DOHH2 (cell line): Measurements from ENCODE around the gene TAS2R1.

Experiments
- H3F3A ChIP-seq: fragments of 200-600 bp; sonication (generic), shearing (Covaris generic); 2 replicates; pipeline ENCODE4 v1.6.0; 2016; ENCODE audit warnings: antibody characterized with exemption, mild to moderate bottlenecking; ENCODE audit not compliant: control insufficient read depth, insufficient read depth
- H3K27ac ChIP-seq: fragments of 200-600 bp; sonication (generic); 2 replicates; pipeline ENCODE4 v1.5.1; 2014; ENCODE audit warnings: low read depth, mild to moderate bottlenecking, low read length, moderate library complexity
- H3K27me3 ChIP-seq: fragments of 200-600 bp; sonication (generic); 2 replicates; pipeline ENCODE4 v1.6.1; 2014; ENCODE audit warnings: mild to moderate bottlenecking, low read length, mixed read lengths; ENCODE audit not compliant: control insufficient read depth
- H3K36me3 ChIP-seq: fragments of 200-600 bp; sonication (generic); 2 replicates; pipeline ENCODE4 v1.6.1; 2014; ENCODE audit warnings: mild to moderate bottlenecking, low read length, moderate library complexity, mixed read lengths; ENCODE audit not compliant: control insufficient read depth
- H3K4me1 ChIP-seq: fragments of 200-600 bp; sonication (generic); 2 replicates; pipeline ENCODE4 v1.6.1; 2014; ENCODE audit warnings: mild to moderate bottlenecking, low read length, mixed read lengths; ENCODE audit not compliant: control insufficient read depth
- H3K4me2 ChIP-seq: fragments of 200-600 bp; sonication (generic); 2 replicates; pipeline ENCODE4 v1.6.0; 2014; ENCODE audit warnings: mild to moderate bottlenecking, low read length, moderate library complexity
- H3K4me3 ChIP-seq: fragments of 200-600 bp; sonication (generic); 2 replicates; pipeline ENCODE4 v1.5.1; 2014; ENCODE audit warnings: mild to moderate bottlenecking, low read length, mixed read lengths
- H3K79me2 ChIP-seq: fragments of 200-600 bp; sonication (generic); 2 replicates; pipeline ENCODE4 v1.6.1; 2014; ENCODE audit warnings: mild to moderate bottlenecking, low read length, mixed read lengths; ENCODE audit not compliant: control insufficient read depth
- H3K9me2 ChIP-seq: fragments of 200-600 bp; sonication (generic); replicated peaks from 2 replicates; pipeline ENCODE4 v1.6.1; 2014; ENCODE audit warnings: mild to moderate bottlenecking, low read length, mixed read lengths; ENCODE audit not compliant: control insufficient read depth
- H3K9me3 ChIP-seq: fragments of 200-600 bp; sonication (generic); 2 replicates; pipeline ENCODE4 v1.6.1; 2014; ENCODE audit warnings: antibody characterized with exemption, low read length, mixed read lengths; ENCODE audit not compliant: control insufficient read depth, insufficient read depth
- H4K20me1 ChIP-seq: fragments of 200-600 bp; sonication (generic); 2 replicates; pipeline ENCODE4 v1.6.0; 2014; ENCODE audit warnings: low read depth, mild to moderate bottlenecking, antibody characterized with exemption, low read length, moderate library complexity; ENCODE audit not compliant: control insufficient read depth, insufficient read depth
- CTCF ChIP-seq: fragments of 200-600 bp; sonication (generic); IDR thresholded peaks from one replicate; pipeline ENCODE4 v1.5.1; 2014; ENCODE audit warnings: antibody characterized with exemption, mild to moderate bottlenecking, low read depth, low read length; ENCODE audit not compliant: poor library complexity, severe bottlenecking
- EZH2phosphoT487 ChIP-seq: fragments of 200-600 bp; sonication (generic); IDR thresholded peaks from 2 replicates; pipeline ENCODE4 v1.6.1; 2017; ENCODE audit warnings: borderline replicate concordance, mild to moderate bottlenecking, antibody characterized with exemption, low read length, moderate library complexity, mixed read lengths

TAS2R1 gene

GRCh38 chr5:9657819-9658218, 27.7 kb upstream of the TAS2R1 start:
- Histone ChIP-seq H4K20me1 (no peaks in the 10 kb centered on the region), H3F3A (no peaks in the 10 kb centered on the region), H3K79me2 (no peaks in the 10 kb centered on the region), H3K9me3 (no peaks in the 10 kb centered on the region), H3K36me3 (no peaks in the 10 kb centered on the region), H3K4me3 (no peak overlapping the region), H3K4me2 (no peak overlapping the region), H3K27me3 (no peaks in the 10 kb centered on the region), H3K4me1 (no peaks in the 10 kb centered on the region), H3K9me2 (no peaks in the 10 kb centered on the region; the same call in 1 of the 2 replicates), H3K27ac (no peak overlapping the region)
- TF ChIP-seq EZH2phosphoT487 (no peak), CTCF (no peak)

GRCh38 chr5:9655641-9656040, 25.5 kb upstream of the TAS2R1 start:
- H3K9me2 ChIP-seq: no peaks in the 10 kb centered on the region

GRCh38 chr5:9654886-9655285, 24.7 kb upstream of the TAS2R1 start:
- no peaks in the 10 kb centered on the region for H4K20me1 ChIP-seq
- no peaks in the 10 kb centered on the region for H3K4me1 ChIP-seq

More at GRCh38 chr5:9655641-9656040, 25.5 kb upstream of the TAS2R1 start:
- no peak overlapping the region for H3K27ac ChIP-seq
- H3K4me3 ChIP-seq: no peak overlapping the region
- H3K4me1 ChIP-seq: no peaks in the 10 kb centered on the region
- H3K9me3 ChIP-seq: no peaks in the 10 kb centered on the region
- no peak overlapping the region for H3K4me2 ChIP-seq
- no peaks in the 10 kb centered on the region for H3K36me3 ChIP-seq
- no peaks in the 10 kb centered on the region for H3K79me2 ChIP-seq
- no peaks in the 10 kb centered on the region for H4K20me1 ChIP-seq
- H3K27me3 ChIP-seq: no peaks in the 10 kb centered on the region
- no peaks in the 10 kb centered on the region for H3F3A ChIP-seq
- TF ChIP-seq CTCF: no peak
- TF ChIP-seq EZH2phosphoT487: no peak

More at GRCh38 chr5:9654886-9655285, 24.7 kb upstream of the TAS2R1 start:
- no peaks in the 10 kb centered on the region for H3F3A ChIP-seq
- H3K36me3 ChIP-seq: no peaks in the 10 kb centered on the region
- H3K4me3 ChIP-seq: no peak overlapping the region
- TF ChIP-seq EZH2phosphoT487 (no peak), CTCF (no peak)
- no peak overlapping the region for H3K4me2 ChIP-seq
- no peaks in the 10 kb centered on the region for H3K9me3 ChIP-seq
- H3K79me2 ChIP-seq: no peaks in the 10 kb centered on the region
- H3K27me3 ChIP-seq: no peaks in the 10 kb centered on the region
- no peak overlapping the region for H3K27ac ChIP-seq
- H3K9me2 ChIP-seq: no peaks in the 10 kb centered on the region
